Activated T-helper 1 cell treated with anti-CD3 and anti-CD28 coated beads, Interleukin-2, amount 50 U/mL, for 16 hours (primary cell): ENCODE results near the gene KCNJ15.

Source experiments
- DNase-seq, 2 donors: peaks; one replicate each; pipeline ENCODE4 v3.0.0-alpha.2; 2020; ENCODE audit warnings: low read depth in 1 of 2, low spot score in 1 of 2

The KCNJ15 gene

GRCh38 chr21:38297194-38297631 lies 40.4 kb downstream of the KCNJ15 start:
- no peak for DNase-seq

DNA sequence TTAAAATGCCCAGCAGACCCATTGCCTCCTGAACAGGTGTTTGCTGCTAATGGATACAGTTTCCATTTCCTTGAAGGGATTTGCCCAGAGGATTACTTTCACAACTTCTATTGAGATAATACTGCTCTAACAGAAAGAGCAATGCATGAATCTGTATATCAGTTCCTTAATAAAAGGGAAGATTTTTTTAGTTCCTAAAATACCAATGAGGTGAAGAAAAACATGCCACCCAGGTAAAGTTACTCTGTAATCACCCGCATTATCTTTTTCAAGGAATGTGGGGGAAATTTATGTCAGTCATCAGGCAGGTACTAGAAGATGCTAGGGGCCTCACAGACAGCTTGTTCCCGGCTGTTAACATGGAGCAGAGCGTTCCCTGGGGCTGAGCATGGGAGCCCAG lies 41.1 kb downstream of the KCNJ15 start:
- no peak for DNase-seq

- no peak for DNase-seq
Observed at GRCh38 chr21:38298832-38299231, 42.0 kb downstream of the KCNJ15 start.

DNA sequence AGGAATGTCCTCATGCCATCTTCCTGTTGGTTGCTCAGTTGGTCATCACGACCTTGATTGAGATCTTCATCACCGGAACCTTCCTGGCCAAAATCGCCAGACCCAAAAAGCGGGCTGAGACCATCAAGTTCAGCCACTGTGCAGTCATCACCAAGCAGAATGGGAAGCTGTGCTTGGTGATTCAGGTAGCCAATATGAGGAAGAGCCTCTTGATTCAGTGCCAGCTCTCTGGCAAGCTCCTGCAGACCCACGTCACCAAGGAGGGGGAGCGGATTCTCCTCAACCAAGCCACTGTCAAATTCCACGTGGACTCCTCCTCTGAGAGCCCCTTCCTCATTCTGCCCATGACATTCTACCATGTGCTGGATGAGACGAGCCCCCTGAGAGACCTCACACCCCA lies 42.9 kb downstream of the KCNJ15 start:
- no peak for DNase-seq

DNA sequence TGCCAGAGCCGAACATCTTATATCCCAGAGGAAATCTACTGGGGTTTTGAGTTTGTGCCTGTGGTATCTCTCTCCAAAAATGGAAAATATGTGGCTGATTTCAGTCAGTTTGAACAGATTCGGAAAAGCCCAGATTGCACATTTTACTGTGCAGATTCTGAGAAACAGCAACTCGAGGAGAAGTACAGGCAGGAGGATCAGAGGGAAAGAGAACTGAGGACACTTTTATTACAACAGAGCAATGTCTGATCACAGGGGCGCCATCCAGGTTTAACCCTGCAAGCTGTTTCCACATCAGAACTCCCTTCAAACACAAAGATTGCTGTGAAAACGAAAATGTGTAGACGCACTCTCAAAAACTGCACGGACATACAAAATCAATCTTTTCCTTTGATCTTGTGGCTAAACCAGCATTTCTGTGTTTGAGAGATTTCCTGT lies 43.4 kb downstream of the KCNJ15 start:
- DNase-seq: no peak

- no peak for DNase-seq
Observed at GRCh38 chr21:38301321-38302214, 44.8 kb downstream of the KCNJ15 start.

GRCh38 chr21:38303300-38303699 lies 46.5 kb downstream of the KCNJ15 start:
- no peak for DNase-seq

- no peak for DNase-seq
Observed at GRCh38 chr21:38306433-38307141, 49.8 kb downstream of the KCNJ15 start.

DNA sequence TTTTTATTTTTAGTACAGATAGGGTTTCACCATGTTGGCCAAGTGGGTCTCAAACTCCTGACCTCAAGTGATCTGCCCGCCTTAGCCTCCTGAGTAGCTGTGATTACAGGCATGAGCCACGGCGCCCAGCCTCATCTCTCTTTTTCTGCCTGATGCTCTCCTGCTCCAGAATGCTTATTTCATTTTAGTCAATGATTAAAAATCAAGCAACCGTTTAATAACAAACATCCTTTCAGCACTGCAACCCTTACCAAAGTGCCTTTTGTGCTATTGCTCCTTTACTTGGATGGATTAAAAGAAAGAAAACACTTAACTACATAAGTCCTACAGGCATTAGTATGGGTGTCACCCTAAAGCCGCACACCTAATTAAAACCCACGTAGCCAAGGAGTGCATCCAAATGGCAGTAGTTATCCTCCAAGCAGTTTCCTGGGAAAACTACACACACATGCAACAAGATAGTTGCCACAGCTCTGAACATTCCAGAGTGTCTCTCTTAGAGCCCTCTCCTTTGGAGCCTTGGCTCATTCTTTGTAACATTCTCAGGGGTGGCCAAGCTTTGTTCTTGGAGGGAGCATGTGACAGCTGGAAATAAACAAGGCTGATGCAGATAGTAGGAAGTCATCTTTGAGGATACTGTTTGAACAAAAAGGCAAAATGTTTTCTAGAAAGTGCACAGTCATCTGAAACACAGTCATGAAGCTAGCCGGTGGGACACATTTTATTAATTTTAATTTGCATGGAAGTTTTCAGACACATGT lies 51.2 kb downstream of the KCNJ15 start:
- DNase-seq: no peak

DNA sequence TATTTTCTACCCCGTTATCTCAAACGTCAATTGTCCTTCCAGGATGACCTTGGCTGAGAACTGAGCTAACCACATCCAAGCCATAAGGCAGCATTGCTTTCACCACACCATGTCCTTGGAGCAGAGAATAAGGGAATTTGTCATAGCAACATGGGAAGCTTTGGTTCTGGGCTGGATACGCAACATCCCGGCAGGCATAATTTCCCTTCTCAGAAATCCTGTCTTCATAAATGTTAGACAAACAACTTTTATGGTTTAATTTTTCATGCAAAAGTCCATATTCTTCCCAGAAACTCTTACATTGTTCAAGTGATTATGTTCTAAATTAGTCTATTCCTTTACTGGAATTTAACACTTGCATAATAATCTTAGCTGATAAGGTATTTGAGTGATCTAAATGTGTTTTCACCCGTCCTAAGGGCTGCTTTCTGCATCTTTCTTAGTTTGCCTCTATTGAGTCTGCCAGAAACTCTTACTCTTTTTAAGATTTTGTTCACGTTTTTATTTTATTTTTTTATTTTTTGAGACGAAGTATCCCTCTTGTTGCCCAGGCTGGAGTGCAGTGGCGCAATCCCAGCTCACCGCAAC lies 51.8 kb downstream of the KCNJ15 start:
- DNase-seq: no peak

- no peak for DNase-seq
Observed at GRCh38 chr21:38310646-38311485, 54.1 kb downstream of the KCNJ15 start.

- DNase-seq: no peak
Observed at GRCh38 chr21:38311765-38312164, 55.0 kb downstream of the KCNJ15 start.

- no peak for DNase-seq
Observed at GRCh38 chr21:38312822-38313221, 56.0 kb downstream of the KCNJ15 start.

- no peak for DNase-seq
Observed at GRCh38 chr21:38314558-38314957, 57.8 kb downstream of the KCNJ15 start.

GRCh38 chr21:38315122-38315521 lies 58.3 kb downstream of the KCNJ15 start:
- no peak for DNase-seq

DNA sequence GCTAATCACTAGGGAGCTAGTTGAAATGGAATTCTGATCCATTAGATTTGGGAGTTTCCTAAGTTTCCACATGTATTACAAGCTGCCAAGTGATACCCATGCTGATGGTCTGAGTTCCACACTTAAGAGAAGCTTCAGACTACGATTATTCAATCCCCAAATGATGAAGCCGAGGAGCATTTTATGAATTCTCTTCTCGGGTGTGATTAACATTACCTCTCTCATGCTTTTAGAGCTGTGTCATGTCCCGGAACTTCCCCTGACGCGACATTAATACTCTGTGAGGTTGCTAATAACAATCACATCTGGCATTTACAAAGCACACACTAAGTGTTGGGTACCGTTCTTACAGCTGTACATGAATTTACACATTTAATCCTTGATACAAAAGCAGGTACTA lies 63.0 kb downstream of the KCNJ15 start:
- DNase-seq: no peak

GRCh38 chr21:38321568-38321967 lies 64.8 kb downstream of the KCNJ15 start:
- DNase-seq: no peak

DNA sequence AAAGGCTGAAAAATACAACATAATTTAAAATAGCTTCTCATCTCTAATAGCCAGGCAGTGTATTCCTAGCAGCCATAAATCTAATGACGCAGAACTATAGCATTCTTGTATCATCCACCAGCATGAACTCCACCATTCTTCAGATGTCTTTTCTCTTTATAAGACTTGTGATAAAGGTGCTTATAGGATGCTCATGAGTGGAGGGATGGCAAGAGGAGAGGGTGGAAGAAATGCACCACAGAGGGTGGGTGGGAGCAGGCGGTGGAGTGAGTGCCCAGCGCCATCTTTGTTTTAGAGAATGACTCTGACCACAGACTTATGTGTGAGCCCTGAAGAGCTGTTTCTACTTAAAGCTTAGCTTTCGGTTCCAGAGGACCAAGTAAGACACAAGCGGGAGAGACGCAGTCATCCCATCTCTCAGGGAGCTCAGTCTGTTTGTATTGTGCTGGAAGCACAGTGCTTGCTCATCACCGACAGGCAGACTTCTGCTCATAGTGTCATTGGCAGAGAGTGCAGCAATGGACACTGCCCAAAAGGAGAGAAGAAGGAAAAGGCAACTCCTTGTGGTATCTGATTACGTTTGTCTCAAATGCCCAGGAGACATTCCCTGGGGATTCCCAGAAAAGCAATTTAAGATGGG lies 65.6 kb downstream of the KCNJ15 start:
- DNase-seq: no peak

GRCh38 chr21:38323721-38324531 lies 67.1 kb downstream of the KCNJ15 start:
- no peak for DNase-seq
